Subcutaneous abdominal adipose tissue (tissue), 5 donors: ENCODE results near the gene LETM1.

Experiments used
- H3K27ac ChIP-seq: one replicate; pipeline ENCODE4 v1.7.0; 2013; ENCODE audit warnings: low read depth, mild to moderate bottlenecking, inconsistent platforms, low read length, moderate library complexity
- H3K27me3 ChIP-seq, 5 donors: one replicate each; pipeline ENCODE4 v1.7.0; 2013; ENCODE audit warnings: low read length in 5 of 5, inconsistent platforms in 1 of 5; ENCODE audit not compliant: control insufficient read depth in 5 of 5, insufficient read depth in 4 of 5
- H3K36me3 ChIP-seq, 5 donors: one replicate each; pipeline ENCODE4 v1.7.0; 2013; ENCODE audit warnings: low read length in 5 of 5; ENCODE audit not compliant: control insufficient read depth in 5 of 5, insufficient read depth in 5 of 5
- H3K4me1 ChIP-seq, 5 donors: one replicate each; pipeline ENCODE4 v1.7.0; 2013; ENCODE audit warnings: low read length in 5 of 5, mild to moderate bottlenecking in 3 of 5, moderate library complexity in 1 of 5; ENCODE audit not compliant: control insufficient read depth in 5 of 5, insufficient read depth in 5 of 5
- H3K4me3 ChIP-seq, 5 donors: one replicate each; pipeline ENCODE4 v1.7.0; 2013; ENCODE audit warnings: low read length in 5 of 5, low read depth in 1 of 5
- H3K9ac ChIP-seq, 5 donors: one replicate each; pipeline ENCODE4 v1.7.0; 2013; ENCODE audit warnings: low read length in 5 of 5, mild to moderate bottlenecking in 4 of 5, moderate library complexity in 3 of 5
- H3K9me3 ChIP-seq, 5 donors: one replicate each; pipeline ENCODE4 v1.7.0; 2013; ENCODE audit warnings: low read length in 5 of 5; ENCODE audit not compliant: control insufficient read depth in 5 of 5
- donor health status: healthy.
- donor health status: healthy.
- donor health status: healthy.
- donor health status: healthy.
- donor health status: healthy.

The LETM1 gene

DNA sequence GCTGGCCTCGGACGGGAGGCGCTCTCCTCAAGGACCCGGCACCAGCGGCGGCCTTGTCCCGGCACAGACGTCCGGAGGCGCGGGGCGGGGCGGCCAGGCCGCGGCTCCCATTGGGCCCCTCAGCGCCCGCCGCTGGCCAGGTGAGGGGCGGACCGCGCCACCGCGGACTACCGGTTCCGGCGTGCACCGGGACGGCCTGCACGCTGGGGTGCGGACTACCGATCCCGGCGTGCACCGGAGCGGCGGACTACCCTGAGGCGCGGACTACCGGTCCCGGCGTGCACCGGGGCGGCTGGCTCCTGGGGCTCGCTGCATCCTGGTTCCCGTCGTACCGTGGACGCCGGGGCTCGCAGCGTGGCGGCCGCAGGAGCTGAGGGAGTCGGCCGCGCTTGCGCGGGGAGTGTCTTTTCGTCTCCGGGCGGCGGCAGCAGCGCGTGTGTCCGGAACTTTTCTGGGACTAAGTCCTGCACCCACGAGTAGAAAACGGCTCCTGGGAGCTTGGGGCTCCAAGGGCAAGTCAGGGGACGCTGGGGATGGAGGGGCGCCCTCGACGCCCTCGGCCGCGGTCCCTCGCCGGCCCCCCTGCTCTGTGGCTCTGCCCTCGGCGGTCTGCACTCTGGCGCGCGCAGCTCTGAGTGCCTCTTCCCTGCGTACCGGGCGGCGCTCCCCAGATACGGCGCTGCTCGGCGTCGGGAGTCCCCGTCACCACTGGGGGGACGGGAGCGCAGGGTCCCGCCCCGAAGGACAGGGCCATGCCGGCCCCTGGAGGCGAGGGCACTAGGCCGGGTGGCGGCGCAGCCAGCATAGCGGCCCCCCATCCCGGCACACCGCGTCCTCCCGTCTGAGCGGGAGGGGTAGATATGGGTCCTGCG, at the start of gene LETM1:
LETM1 (minus strand) TSS at position 86 of the 872 bp plus-strand sequence. CDS start 206 bp downstream, outside the sequence.
- H3K9ac ChIP-seq, result peak within 1 kb of the TSS; percentile 56 to 90 (median 82)
- H3K4me1 ChIP-seq, result peaks cover 7 to 67% (median 55%) of the 10 kb centered on the region in 5 donors
- no peaks in the 10 kb centered on the region for H3K27me3 ChIP-seq
- H3K27ac ChIP-seq, result peak within 1 kb of the TSS; percentile 74
- no peaks in the 10 kb centered on the region for H3K9me3 ChIP-seq
- H3K36me3 ChIP-seq, result peaks cover 0 to 2% (median 0%) of the 10 kb centered on the region in 5 donors
- H3K4me3 ChIP-seq, result peak within 1 kb of the TSS; percentile 56 to 89 (median 78)

- H3K9me3 ChIP-seq, result no peaks in the 10 kb centered on the region
- H3K4me3 ChIP-seq, result no peak overlapping the region
- H3K27me3 ChIP-seq, result no peaks in the 10 kb centered on the region
- H3K27ac ChIP-seq, result no peak overlapping the region
- H3K9ac ChIP-seq, result no peak overlapping the region
- peaks cover 0 to 4% (median 0%) of the 10 kb centered on the region in 5 donors for H3K4me1 ChIP-seq
- peaks cover 3 to 60% (median 31%) of the 10 kb centered on the region in 5 donors for H3K36me3 ChIP-seq
Measured at GRCh38 chr4:1904042-1904441, 48.1 kb upstream of the LETM1 start.

DNA sequence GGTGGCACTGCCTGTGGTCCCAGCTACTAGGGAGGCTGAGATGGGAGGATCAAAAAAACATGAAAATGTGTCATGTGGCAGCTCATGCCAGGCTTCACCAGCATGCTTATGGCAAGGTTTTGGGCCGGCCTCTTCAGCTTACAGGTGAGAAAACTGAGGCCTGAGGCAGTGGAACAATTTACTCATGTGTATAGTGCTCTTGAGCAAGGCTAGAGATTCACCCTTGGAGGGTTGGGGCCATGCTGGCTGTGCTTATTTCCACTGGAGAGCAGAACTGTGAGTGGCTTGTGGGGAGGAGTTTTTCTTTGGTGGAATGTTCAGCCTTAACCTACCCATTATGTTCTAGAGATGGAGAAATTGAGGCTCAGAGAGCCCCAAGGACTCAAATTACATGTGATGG, 47.1 kb upstream of the LETM1 start:
- Histone ChIP-seq H3K27ac (no peak overlapping the region), H3K36me3 (peaks cover 3 to 53% (median 31%) of the 10 kb centered on the region in 5 donors), H3K27me3 (no peaks in the 10 kb centered on the region), H3K4me1 (peaks cover 0 to 5% (median 0%) of the 10 kb centered on the region in 5 donors), H3K9me3 (no peaks in the 10 kb centered on the region), H3K4me3 (no peak overlapping the region), H3K9ac (no peak overlapping the region)

- Histone ChIP-seq H3K36me3 (peaks cover 3 to 48% (median 31%) of the 10 kb centered on the region in 5 donors), H3K27ac (no peak overlapping the region), H3K27me3 (no peaks in the 10 kb centered on the region), H3K9me3 (no peaks in the 10 kb centered on the region), H3K4me3 (no peak overlapping the region), H3K4me1 (peaks cover 0 to 5% (median 0%) of the 10 kb centered on the region in 5 donors), H3K9ac (no peak overlapping the region)
Measured at GRCh38 chr4:1902243-1902642, 46.3 kb upstream of the LETM1 start.

- Histone ChIP-seq H3K9me3 (no peaks in the 10 kb centered on the region), H3K27ac (no peak overlapping the region), H3K4me3 (no peak overlapping the region), H3K4me1 (peaks cover 0 to 5% (median 0%) of the 10 kb centered on the region in 5 donors), H3K27me3 (no peaks in the 10 kb centered on the region), H3K9ac (no peak overlapping the region), H3K36me3 (peaks cover 3 to 40% (median 28%) of the 10 kb centered on the region in 5 donors)
Measured at GRCh38 chr4:1901127-1901526, 45.2 kb upstream of the LETM1 start.

DNA sequence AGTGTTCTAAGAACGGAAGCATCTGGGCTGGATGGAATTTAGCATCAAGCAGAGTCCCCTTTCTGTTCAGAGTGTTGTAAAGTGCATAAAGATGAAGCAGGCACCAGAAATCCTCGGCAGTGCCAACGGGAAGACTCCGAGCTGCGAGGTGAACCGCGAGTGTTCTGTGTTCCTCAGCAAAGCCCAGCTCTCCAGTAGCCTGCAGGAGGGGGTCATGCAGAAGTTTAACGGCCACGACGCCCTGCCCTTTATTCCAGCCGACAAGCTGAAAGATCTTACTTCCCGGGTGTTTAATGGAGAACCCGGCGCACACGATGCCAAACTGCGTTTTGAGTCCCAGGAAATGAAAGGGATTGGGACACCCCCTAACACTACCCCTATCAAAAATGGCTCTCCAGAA, 44.7 kb upstream of the LETM1 start:
- no peak overlapping the region for H3K27ac ChIP-seq
- no peak overlapping the region for H3K9ac ChIP-seq
- H3K36me3 ChIP-seq, result peaks cover 3 to 39% (median 28%) of the 10 kb centered on the region in 5 donors
- H3K9me3 ChIP-seq, result no peaks in the 10 kb centered on the region
- peaks cover 0 to 5% (median 0%) of the 10 kb centered on the region in 5 donors for H3K4me1 ChIP-seq
- no peak overlapping the region for H3K4me3 ChIP-seq
- H3K27me3 ChIP-seq, result no peaks in the 10 kb centered on the region

DNA sequence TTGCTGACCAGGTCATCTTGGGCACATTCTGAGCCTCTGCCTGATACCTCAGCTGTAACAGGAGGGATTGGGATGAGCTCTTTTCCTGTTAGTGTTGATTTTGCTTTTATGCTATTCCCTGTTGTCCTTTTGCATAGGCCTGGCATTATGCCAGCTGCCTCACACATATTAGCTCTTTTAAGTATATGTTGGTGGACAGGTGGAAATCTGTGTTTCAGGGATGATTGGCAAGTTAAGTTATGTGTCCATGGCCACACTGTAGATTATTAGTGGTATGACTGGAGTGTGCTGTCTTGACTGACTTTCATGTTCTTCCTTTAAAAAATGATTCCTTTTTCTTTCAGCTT, 44.1 kb upstream of the LETM1 start:
- Histone ChIP-seq H3K9ac (no peak overlapping the region), H3K36me3 (peaks cover 3 to 34% (median 23%) of the 10 kb centered on the region in 5 donors), H3K4me1 (peaks cover 0 to 5% (median 0%) of the 10 kb centered on the region in 5 donors), H3K27ac (no peak overlapping the region), H3K9me3 (no peaks in the 10 kb centered on the region), H3K27me3 (no peaks in the 10 kb centered on the region), H3K4me3 (no peak overlapping the region)

GRCh38 chr4:1899149-1900086, 43.5 kb upstream of the LETM1 start:
- no peak overlapping the region for H3K9ac ChIP-seq
- peaks cover 1 to 31% (median 22%) of the 10 kb centered on the region in 5 donors for H3K36me3 ChIP-seq
- no peaks in the 10 kb centered on the region for H3K9me3 ChIP-seq
- no peaks in the 10 kb centered on the region for H3K27me3 ChIP-seq
- no peak overlapping the region for H3K27ac ChIP-seq
- peaks cover 0 to 9% (median 0%) of the 10 kb centered on the region in 5 donors for H3K4me1 ChIP-seq
- no peak overlapping the region for H3K4me3 ChIP-seq

DNA sequence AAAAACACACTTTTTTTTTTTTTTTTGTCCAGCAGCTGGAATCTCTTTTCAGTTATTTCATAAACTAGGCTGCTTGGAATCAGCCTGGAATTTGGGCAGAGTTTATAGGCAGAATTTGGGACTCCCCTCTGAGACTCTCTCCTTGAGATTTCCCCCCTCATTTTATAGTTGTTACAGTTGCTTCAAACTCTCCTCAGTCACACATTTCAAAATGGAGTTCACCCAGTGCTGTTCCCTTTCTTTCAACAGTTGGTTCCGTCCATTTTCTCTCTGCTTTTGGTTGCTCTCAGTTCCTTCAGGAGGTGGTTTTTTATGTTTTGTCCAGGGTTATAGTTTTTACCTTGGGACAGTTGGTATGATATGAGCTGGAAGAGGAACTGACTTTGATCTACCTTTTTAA, 42.7 kb upstream of the LETM1 start:
- peaks cover 0 to 25% (median 17%) of the 10 kb centered on the region in 5 donors for H3K36me3 ChIP-seq
- no peak overlapping the region for H3K27ac ChIP-seq
- H3K4me1 ChIP-seq, result peaks cover 0 to 9% (median 0%) of the 10 kb centered on the region in 5 donors
- H3K27me3 ChIP-seq, result no peaks in the 10 kb centered on the region
- no peak overlapping the region for H3K4me3 ChIP-seq
- no peaks in the 10 kb centered on the region for H3K9me3 ChIP-seq
- H3K9ac ChIP-seq, result no peak overlapping the region
